ENCODE results near the gene URI1.

GRCh38 chr19:29952177-29952576, 10.1 kb downstream of the URI1 start:
- no peak for TF ChIP-seq EZH2 (IDR thresholded peaks at IDR 0.05; ENCODE audit: borderline replicate concordance, low read depth, low read length, severe bottlenecking)
- TF ChIP-seq CTCF (IDR thresholded peaks at IDR 0.05; ENCODE audit: borderline replicate concordance, extremely low read depth, low read length, poor library complexity, severe bottlenecking) = no peak
